Heart right ventricle (tissue), 16 donors: ENCODE measurements around the gene SMAD4. TPM values are rescaled to one million over a fixed set of nuclear protein-coding genes. Genes with fewer than 3 reads are reported as not detected.

Experiments used
- ATAC-seq, 8 donors: fragments of 200-7000 bp; cut with Tn5 transposase; one replicate each; pipeline ENCODE4 v1.9.1; 2020; ENCODE audit warnings: mild to moderate bottlenecking in 8 of 8, moderate library complexity in 8 of 8, moderate number of reproducible peaks in 1 of 8
- DNase-seq, 2 donors: peaks; one replicate each; pipeline ENCODE4 v3.0.0-alpha.2; 2020
- H3K27ac ChIP-seq, 10 donors: fragments of 200-600 bp; sonication (generic) in 2 of 10; one replicate each; pipeline versions ENCODE4 v1.5.0 to v1.8.0; 2020 to 2022; ENCODE audit warnings: mild to moderate bottlenecking in 3 of 10
- H3K27me3 ChIP-seq, 7 donors: fragments of 200-600 bp; one replicate each; pipeline ENCODE4 v1.8.0; 2021 to 2022; ENCODE audit warnings: mild to moderate bottlenecking in 2 of 7
- H3K36me3 ChIP-seq, 9 donors: fragments of 200-600 bp; sonication (generic) in 1 of 9; one replicate each; pipeline versions ENCODE4 v1.5.0 to v1.8.0; 2020 to 2022; ENCODE audit warnings: mild to moderate bottlenecking in 2 of 9
- H3K4me1 ChIP-seq, 9 donors: fragments of 200-600 bp; sonication (generic) in 1 of 9; one replicate each; pipeline versions ENCODE4 v1.5.0 to v1.8.0; 2020 to 2022; ENCODE audit warnings: mild to moderate bottlenecking in 4 of 9
- H3K4me3 ChIP-seq, 10 donors: fragments of 200-600 bp; sonication (generic) in 2 of 10; one replicate each; pipeline versions ENCODE4 v1.5.0 to v1.8.0; 2020 to 2022; ENCODE audit warnings: mild to moderate bottlenecking in 7 of 10, moderate library complexity in 2 of 10
- H3K9me3 ChIP-seq, 11 donors: fragments of 200-600 bp in 10 of 11; sonication (generic) in 2 of 11; one replicate each; pipeline versions ENCODE4 v1.5.0 to v1.8.0; 2013 to 2022; ENCODE audit warnings: mild to moderate bottlenecking in 2 of 11, control low read depth in 1 of 11, moderate library complexity in 1 of 11
- CTCF ChIP-seq, 9 donors: fragments of 200-600 bp; sonication (generic) in 2 of 9; IDR thresholded peaks; one replicate each; pipeline versions ENCODE4 v1.5.0 to v1.8.0; 2021 to 2022; ENCODE audit warnings: antibody characterized with exemption in 9 of 9, mild to moderate bottlenecking in 5 of 9, moderate library complexity in 1 of 9
- WGBS, 2 donors: extraction: QIAGEN DNeasy Blood & Tissue Kit; methylation state at CpG; one replicate each; pipeline ENCODE4 v1.1.7; 2013; ENCODE audit warnings: inconsistent platforms in 1 of 2; 5-methylcytosine and 5-hydroxymethylcytosine counted together
- intact Hi-C, 10 donors: fragments of 100-400 bp; cut with DNase I; formaldehyde crosslinking; loops; one replicate each; pipeline versions ENCODE4 v1.11.1 to v1.14.2; 2022
- polyA plus RNA-seq, 2 donors: library from polyadenylated mRNA; stranded (reverse); fragments of 200-250 nt; gene quantifications; one replicate each; pipeline ENCODE4 v1.2.3, GENCODE V29; 2013
- total RNA-seq, 10 donors: library from RNA; stranded (reverse); fragmentation: NEBNext Ultra II Directional in 3 of 10; extraction: Animal tissue kit (Norgen Biotek cat#: 25700) in 3 of 10; gene quantifications; one replicate each; pipeline versions ENCODE4 v1.2.1 to v1.2.4, GENCODE V29; 2021 to 2023
- donor health status: Arrhythmogenic right ventricular cardiomyopathy.
- donor health status: ischemic (EF 13 %, LVEDD 7.1; RV severe dilation, severe dysfunction).
- donor health status: healthy with polysubstance abuse.
- donor health status: DM: no; HTN: yes; CAD: no.
- donor health status: DM: no; HTN: no; CAD: no.
- donor health status: ischemic (EF 25% LVEDD 6.9; RV normal size, moderate dysfunction).
- donor health status: ischemic (EF 25% LVEDD 5.7; RV mildly dilated, moderate dysfunction).
- donor health status: healthy.
- donor health status: DM: yes; HTN: yes; CAD: no.
- donor health status: Ischemic cardiomyopathy.
- donor health status: ischemic (EF 35%, LVEDD 5.7; RV mildly dilated, moderate dysfunction).
- donor health status: nonischemic (EF 11% LVEDD 7.7; RV severe dilation, severe dysfunction).
- donor health status: DM: yes; HTN: yes; CAD: no.
- donor health status: PGD.
- donor health status: ischemic (EF 29% LVEDD 5.4; RV normal size, mild dysfunction).
- donor health status: nonischemic (EF 23%, LVEDD 6.1; RV moderate dilation, normal function).

Gene SMAD4
- total and polyA plus RNA-seq, 12 donors: 11.7 to 110 (median 85.4) TPM

GRCh38 chr18:50982802-50983179 is 47.2 kb upstream of the SMAD4 start:
- Histone ChIP-seq H3K27ac (no peak overlapping the region), H3K27me3 (no peaks in the 10 kb centered on the region), H3K9me3 (peaks cover 0 to under 1% (median 0%) of the 10 kb centered on the region in 11 donors), H3K36me3 (peaks cover 0 to 71% (median 24%) of the 10 kb centered on the region in 9 donors), H3K4me3 (no peak overlapping the region), H3K4me1 (peaks cover 0 to 14% (median 0%) of the 10 kb centered on the region in 9 donors)
- ATAC-seq (no peak), DNase-seq (no peak)
- intact Hi-C loops: no loop called here
- peak in 3 of 9 donors; percentile 11 to 19 (median 12) for TF ChIP-seq CTCF (IDR thresholded peaks at IDR 0.05)
- WGBS, 2 donors: 94 to 100% methylated on average over 3 of the region's 3 CpGs

GRCh38 chr18:50986360-50987087 is 43.5 kb upstream of the SMAD4 start:
- Histone ChIP-seq H3K4me1 (peaks cover 0 to 14% (median 0%) of the 10 kb centered on the region in 9 donors), H3K9me3 (no peaks in the 10 kb centered on the region), H3K27me3 (no peaks in the 10 kb centered on the region), H3K27ac (no peak overlapping the region), H3K4me3 (no peak overlapping the region), H3K36me3 (peaks cover 0 to 48% (median 3%) of the 10 kb centered on the region in 9 donors)
- 81 to 86% methylated on average over 2 of the region's 2 CpGs for WGBS, 2 donors
- intact Hi-C loops: no loop called here
- TF ChIP-seq CTCF (IDR thresholded peaks at IDR 0.05): no peak
- ATAC-seq: no peak
- DNase-seq: no peak

- ATAC-seq: no peak
- 31 to 36% methylated on average over 2 of the region's 2 CpGs for WGBS, 2 donors
- peaks cover 0 to 48% (median 3%) of the 10 kb centered on the region in 9 donors for H3K36me3 ChIP-seq
- intact Hi-C loops: no loop called here
- no peak for TF ChIP-seq CTCF (IDR thresholded peaks at IDR 0.05)
- H3K9me3 ChIP-seq: no peaks in the 10 kb centered on the region
- H3K27me3 ChIP-seq: no peaks in the 10 kb centered on the region
- no peak overlapping the region for H3K27ac ChIP-seq
- peaks cover 0 to 14% (median 0%) of the 10 kb centered on the region in 9 donors for H3K4me1 ChIP-seq
- no peak overlapping the region for H3K4me3 ChIP-seq
- no peak for DNase-seq
These were observed 42.8 kb upstream of the SMAD4 start for GRCh38 chr18:50987261-50987660.

GRCh38 chr18:50989711-50990110 is 40.3 kb upstream of the SMAD4 start:
- Histone ChIP-seq H3K27me3 (no peaks in the 10 kb centered on the region), H3K4me1 (peaks cover 0 to 19% (median 0%) of the 10 kb centered on the region in 9 donors), H3K4me3 (no peak overlapping the region), H3K9me3 (peaks cover 0 to 1% (median 0%) of the 10 kb centered on the region in 11 donors), H3K27ac (no peak overlapping the region), H3K36me3 (peaks cover 0 to 37% (median 3%) of the 10 kb centered on the region in 9 donors)
- 89 to 90% methylated on average over 3 of the region's 3 CpGs for WGBS, 2 donors
- intact Hi-C loops: no loop called here
- TF ChIP-seq CTCF (IDR thresholded peaks at IDR 0.05): no peak
- DNase-seq: no peak
- ATAC-seq: no peak
